HG03039 (cell line): ENCODE data around the gene PDCD1.
"Not testable (repeated sequence)": the region's sequence is repeated elsewhere in the genome, so short reads cannot be mapped to it uniquely, and the experiment has no call there.

Experiments
- ATAC-seq: cut with Tn5 transposase; IDR thresholded peaks from one replicate; pipeline ENCODE4 v1.9.1; 2021; ENCODE audit warnings: mild to moderate bottlenecking, moderate library complexity; ENCODE audit not compliant: unreplicated experiment

Gene PDCD1

DNA sequence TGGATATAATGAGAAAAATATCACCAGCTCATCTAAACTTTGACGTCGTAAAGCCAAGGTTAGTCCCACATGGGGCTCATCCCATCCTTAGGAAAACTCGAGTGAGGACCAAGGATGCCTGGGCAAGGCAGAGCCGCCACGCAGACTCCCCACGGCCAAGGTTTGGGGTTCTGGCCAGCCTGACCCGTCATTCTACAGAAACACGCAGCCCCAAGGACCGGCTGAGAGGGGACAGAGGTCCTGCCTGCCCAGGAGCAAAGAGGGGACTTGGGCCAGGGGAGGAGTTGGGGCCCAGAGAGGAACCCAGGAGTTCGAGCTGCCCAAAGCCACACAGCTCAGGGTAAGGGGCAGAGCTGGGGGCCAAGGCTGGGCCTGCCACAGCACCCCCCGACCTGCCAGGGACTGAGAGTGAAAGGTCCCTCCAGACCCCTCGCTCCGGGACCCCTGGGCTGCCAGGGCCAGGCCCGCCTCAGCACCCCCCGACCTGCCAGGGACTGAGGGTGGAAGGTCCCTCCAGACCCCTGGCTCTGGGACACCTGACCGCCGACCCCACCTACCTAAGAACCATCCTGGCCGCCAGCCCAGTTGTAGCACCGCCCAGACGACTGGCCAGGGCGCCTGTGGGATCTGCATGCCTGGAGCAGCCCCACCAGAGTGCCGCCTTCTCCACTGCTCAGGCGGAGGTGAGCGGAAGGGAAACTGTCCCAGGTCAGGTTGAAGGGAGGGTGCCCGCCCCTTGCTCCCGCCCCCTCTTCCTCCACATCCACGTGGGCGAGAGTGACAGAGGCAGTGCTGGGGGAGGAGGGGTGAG lies at the start of gene PDCD1:
Gene PDCD1 (minus strand): TSS at position 689 of the 811 bp plus-strand sequence. CDS start 56 bp downstream, at position 633.
- peak; percentile 27 for ATAC-seq

DNA sequence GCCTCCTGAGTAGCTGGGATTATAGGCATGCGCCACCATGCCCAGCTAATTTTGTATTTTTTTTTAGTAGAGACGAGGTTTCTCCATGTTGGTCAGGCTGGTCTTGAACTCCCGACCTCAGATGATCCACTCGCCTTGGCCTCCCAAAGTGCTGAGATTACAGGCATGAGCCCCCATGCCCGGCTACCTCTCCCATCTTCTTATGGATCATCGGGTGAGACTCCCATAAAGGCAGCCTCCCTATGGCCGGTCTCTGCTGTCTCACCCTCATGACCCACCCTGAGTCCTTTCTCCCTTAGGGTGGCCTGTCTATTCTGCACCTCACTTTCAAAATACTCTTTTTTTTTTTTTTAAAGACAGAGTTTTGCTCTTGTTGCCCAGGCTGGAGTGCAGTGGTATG lies 49.1 kb upstream of the PDCD1 start:
- ATAC-seq = not testable (repeated sequence)

- no peak for ATAC-seq
Measured at GRCh38 chr2:241906826-241907570, 48.3 kb upstream of the PDCD1 start.

GRCh38 chr2:241906378-241906770 lies 47.7 kb upstream of the PDCD1 start:
- not testable (repeated sequence) for ATAC-seq

- no peak for ATAC-seq
Measured at GRCh38 chr2:241905716-241906377, 47.2 kb upstream of the PDCD1 start.

DNA sequence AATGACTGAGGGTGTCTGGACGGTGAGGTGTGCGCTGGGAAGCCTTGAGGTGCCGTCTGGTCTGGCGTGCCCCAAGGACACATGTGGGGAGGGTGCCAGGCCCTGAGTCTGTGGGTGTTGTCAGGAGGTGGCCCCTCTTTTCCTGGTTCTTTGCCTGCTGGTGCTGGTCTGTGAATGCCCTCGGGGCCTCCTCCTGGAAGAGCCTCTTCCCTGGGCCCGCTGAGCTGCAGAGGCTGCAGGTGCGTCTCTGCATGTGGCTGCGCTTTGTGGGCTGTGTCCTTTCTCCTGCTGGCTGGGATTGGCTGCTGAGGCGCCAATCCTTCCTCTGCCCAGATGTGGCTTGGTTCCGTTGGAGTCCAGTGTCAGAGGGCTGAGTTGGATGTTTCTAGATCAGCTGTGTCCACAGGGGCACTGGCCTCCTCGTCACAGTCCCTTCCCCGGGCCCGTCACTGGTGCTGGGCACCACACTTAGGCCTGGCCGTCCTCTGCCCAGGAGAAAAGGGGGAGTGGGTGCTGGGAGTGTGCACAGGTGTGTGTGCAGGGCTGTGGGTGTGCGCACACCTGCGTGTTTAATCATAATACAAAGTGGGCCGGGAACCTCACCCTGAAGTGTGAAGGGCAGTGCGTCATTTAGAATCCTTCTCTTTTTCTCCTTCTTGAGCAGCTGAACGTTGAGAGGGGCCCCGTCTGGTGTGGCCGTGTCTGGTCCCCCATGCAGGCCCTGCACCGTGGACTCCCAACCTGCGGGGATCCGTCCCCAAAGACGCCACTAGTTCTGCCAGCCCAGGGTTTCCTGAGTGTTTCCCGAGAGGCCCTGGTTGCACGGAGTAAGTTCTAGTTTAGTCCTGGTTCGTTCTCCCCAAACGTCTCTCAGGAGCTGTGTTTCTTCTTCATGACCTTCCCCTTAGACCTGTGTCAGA lies 46.4 kb upstream of the PDCD1 start:
- no peak for ATAC-seq

DNA sequence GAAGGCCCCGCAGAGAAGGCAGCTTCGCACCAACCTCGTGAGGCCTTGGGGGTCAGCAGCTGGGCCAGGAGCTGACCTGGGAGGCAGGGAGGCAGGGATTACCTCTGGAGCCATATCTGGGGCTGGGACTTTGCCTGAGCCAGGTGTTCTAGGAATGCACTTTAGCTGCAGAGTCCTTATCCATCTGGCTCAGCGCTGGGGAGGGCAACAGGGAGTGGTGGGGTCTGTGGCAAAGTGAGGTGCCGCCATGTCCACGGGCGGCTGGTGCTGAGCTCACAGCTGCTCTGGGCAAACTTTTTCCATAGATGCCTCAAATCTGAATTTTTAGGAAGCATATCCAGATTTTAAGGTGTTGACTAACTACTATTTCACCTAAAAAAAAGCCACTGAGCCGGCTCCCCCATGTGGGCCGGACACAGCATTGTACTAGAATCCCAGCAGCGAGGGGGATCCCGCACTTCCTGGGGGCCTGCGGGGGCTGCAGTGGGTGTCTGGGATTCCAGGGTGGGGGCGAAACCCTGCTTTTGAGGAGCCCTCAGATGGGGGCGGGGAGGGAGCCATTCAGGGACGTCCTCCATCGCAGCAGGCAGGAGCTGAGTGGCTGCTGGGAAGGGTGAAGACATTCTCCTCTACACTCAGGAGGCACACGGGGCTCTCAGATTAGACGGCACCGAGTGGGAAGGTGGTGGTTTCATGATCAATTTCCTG lies 45.5 kb upstream of the PDCD1 start:
- ATAC-seq = no peak

GRCh38 chr2:241903121-241904010 lies 44.7 kb upstream of the PDCD1 start:
- no peak for ATAC-seq

DNA sequence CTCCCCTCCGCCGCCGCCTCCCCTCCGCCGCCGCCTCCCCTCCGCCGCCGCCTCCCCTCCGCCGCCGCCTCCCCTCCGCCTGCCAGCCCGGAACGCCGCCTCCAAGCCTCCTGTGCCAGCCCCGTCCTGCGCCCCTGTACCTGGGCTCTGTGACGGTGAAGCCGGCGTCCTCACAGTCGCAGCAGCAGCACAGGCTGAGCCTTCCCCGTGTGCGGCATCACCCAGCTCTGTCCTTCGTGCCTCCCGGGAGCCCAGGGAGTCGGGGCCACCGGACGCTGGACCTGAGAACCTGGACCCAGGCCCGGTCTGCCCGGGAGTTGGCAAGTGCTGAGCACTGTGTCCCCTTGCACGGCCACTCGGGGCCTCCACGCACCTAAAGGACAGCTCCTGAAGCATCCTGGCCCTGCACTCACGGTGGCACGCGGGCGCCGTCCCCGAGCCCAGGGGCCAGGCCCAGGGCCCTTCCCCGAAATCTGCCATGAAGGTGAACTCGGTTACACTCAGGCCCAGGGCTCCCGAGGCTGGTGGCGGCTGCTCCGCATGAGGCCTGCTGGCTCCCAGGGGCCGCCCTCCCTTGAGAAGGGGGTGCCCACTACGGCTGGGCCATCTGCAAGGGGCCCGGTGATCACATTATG lies 43.8 kb upstream of the PDCD1 start:
- no peak for ATAC-seq

DNA sequence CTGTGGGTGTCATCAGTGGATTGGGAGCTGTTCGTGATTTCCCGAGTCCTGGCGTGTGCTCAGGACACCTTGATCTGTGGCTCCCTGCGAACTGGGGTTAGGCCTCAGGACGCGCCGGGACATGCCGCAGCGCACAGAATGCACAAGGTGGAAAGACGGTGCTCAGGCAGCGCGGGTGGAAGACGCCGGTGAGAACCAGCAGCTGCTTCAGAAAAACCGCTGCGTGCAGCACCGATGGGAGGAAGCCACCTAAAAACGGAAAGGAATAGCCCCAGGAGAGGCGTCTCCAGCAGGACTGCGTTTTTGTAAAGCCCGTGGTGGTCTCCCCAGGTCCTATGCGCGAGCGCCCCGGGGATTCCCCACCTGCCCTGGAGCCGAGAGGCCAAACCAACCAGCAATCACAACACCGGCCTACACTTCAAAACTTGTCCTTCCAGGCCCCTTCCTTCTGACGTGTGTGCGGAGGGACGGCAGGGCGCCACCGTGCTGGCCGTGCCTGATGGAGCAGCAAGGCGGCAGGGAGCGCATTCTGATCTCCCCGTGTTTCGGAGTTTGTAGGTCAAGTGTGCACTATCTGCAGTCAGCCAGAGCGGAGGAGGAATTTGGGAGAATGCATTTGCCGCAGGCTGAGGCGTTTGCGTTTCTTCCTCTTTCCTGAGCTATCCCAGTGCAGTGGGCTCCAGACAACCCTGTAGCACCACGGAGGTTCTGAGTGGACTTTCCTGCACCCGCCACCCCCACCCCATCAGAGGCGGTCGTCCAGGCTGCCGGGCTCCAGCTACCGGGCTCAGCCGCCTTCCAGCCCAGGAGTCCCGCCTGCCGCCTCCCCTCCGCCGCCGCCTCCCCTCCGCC lies 43.0 kb upstream of the PDCD1 start:
- ATAC-seq = no peak

GRCh38 chr2:241901018-241901380 lies 42.3 kb upstream of the PDCD1 start:
- no peak for ATAC-seq

DNA sequence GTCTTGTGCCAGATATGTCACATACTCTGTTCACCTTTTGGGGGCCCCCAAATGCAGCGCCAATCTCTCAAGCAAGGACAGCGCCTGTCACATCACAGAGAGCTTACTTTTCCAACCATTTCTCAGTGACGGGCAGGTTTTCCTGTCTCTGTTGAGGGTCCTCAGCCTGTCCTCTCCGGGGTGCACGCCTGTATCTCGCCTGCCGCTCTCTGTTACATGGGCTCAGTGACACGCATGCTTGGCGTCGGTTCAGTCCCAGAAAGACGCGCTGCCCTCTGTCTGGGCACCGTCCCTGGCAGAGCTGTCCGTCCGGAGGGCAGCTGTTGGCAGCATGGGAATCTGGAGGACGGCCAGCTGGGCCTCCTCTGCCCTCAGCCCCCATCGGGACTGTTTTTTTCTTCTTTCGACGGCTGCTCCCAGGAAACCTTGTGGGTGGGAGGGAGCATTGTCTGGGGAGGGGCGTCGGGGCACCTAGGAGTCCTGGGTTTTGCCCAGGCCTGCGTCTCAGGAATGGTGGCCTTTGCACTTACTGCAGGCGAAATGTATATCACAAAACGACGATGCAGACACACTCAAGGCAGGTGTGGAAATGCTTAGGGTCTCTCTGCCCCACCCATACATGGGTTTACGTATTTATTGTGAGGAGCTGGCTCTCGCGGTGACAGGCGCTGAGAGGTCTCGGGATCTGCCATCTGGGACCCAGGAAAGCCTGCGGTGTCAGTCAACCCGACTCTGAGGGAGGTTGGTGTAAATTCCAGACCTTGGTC lies 41.7 kb upstream of the PDCD1 start:
- no peak for ATAC-seq

GRCh38 chr2:241898463-241899270 lies 40.0 kb upstream of the PDCD1 start:
- ATAC-seq = no peak

- no peak for ATAC-seq
Measured at GRCh38 chr2:241897231-241897916, 38.7 kb upstream of the PDCD1 start.

DNA sequence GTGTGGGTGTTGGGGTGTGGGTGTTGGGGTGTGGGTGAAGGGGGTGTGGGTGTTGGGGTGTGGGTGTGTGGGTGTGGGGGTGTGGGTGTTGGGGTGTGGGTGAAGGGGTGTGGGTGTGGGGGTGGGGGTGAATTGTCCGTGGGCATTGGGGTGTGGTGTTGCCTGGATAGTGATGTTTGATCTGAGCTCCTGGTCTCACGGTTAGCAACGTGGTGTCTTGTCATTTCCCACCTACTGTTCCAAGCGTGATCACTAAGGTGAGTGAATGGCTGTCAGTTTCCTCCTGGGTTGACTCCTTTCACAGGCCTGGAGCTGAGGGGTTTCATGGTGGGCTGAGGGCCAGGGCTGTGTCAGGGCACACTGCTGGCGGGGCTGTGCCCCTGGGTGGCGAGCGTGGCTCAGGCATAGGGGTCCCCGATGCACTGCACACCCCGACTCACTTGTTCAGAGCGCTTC lies 38.1 kb upstream of the PDCD1 start:
- no peak for ATAC-seq
